K562 (cell line): ENCODE results near the gene COQ8B. TPM values are rescaled to one million over a fixed set of nuclear protein-coding genes. Genes with fewer than 3 reads are reported as not detected.

Experiments
- ATAC-seq: fragments of 200-7000 bp; cut with Tn5 transposase; 3 replicates; pipeline ENCODE4 v1.9.1; 2020; ENCODE audit warnings: moderate library complexity
- BruUV-seq: library from RNA; stranded (reverse); fragments of 400-500 nt; replicated peaks from 2 replicates; lab custom pipeline; 2021; lab: Mats Ljungman, UMichigan
- CTCF ChIA-PET: fragments of 300-600 bp; formaldehyde crosslinking; extraction: SDS; loops from one replicate; lab custom pipeline; 2021; ENCODE audit warnings: low intra/inter-chr PET ratio; lab: Yijun Ruan, JAX
- POLR2A ChIA-PET: fragments of 300-600, 350-650 bp; sonication (Branson Sonifier 250); formaldehyde crosslinking; extraction: SDS; loops from one replicate; lab custom pipeline; 2021; ENCODE audit warnings: antibody characterized with exemption, inconsistent platforms; lab: Yijun Ruan, JAX
- DNase-seq, 4 experiments: peaks; one replicate each; pipeline versions ENCODE4 v3.0.0 to v3.0.0-alpha.2; 2011 to 2018; ENCODE audit warnings: low spot score in 3 of 4, mixed read lengths in 3 of 4; ENCODE audit errors: extremely low read depth in 1 of 4
- FAIRE-seq: peaks from 2 replicates; lab custom pipeline; 2011; peaks lifted over from hg19 to GRCh38; lab: Jason Lieb, UNC
- H2AFZ ChIP-seq: 2 replicates; pipeline ENCODE4 v1.6.0; 2011; ENCODE audit warnings: low read depth, low read length, control low read depth, inconsistent platforms
- H3K27ac ChIP-seq: fragments of 200-600 bp; 3 replicates; pipeline ENCODE4 v1.8.0; 2011; ENCODE audit warnings: low read depth, mild to moderate bottlenecking, control low read depth, inconsistent platforms, low read length, moderate library complexity, mixed read lengths; ENCODE audit errors: extremely low read depth
- H3K27me3 ChIP-seq, 2 experiments: fragments of 300-600 bp in 1 of 2; 2 replicates in 1 of 2; 3 replicates in 1 of 2; pipeline versions ENCODE4 v1.6.0 to v1.8.0; 2011; ENCODE audit warnings: inconsistent platforms in 2 of 2, low read length in 2 of 2, mild to moderate bottlenecking in 1 of 2, mixed read lengths in 1 of 2, moderate library complexity in 1 of 2; ENCODE audit not compliant: control insufficient read depth in 2 of 2, insufficient read depth in 2 of 2
- H3K36me3 ChIP-seq: fragments of 300-600 bp; 3 replicates; pipeline ENCODE4 v1.8.0; 2011; ENCODE audit warnings: mild to moderate bottlenecking, low read length, inconsistent platforms; ENCODE audit not compliant: control insufficient read depth, insufficient read depth
- H3K4me1 ChIP-seq, 2 experiments: fragments of 200-600 bp in 1 of 2; replicated peaks in 1 of 2; 2 replicates in 1 of 2; 3 replicates in 1 of 2; pipeline versions ENCODE4 v1.5.1 to v1.8.0; 2011; ENCODE audit warnings: inconsistent platforms in 2 of 2, low read length in 2 of 2, mild to moderate bottlenecking in 1 of 2, mixed read lengths in 1 of 2, moderate library complexity in 1 of 2; ENCODE audit not compliant: control insufficient read depth in 2 of 2, insufficient read depth in 2 of 2
- H3K4me2 ChIP-seq: 2 replicates; pipeline ENCODE4 v1.6.1; 2011; ENCODE audit warnings: low read length, control low read depth, inconsistent platforms, mixed read lengths; ENCODE audit not compliant: insufficient read depth
- H3K4me3 ChIP-seq: fragments of 200-600 bp; sonication (generic), shearing (Covaris generic); 2 replicates; pipeline ENCODE4 v1.5.1; 2016; ENCODE audit warnings: control low read depth, inconsistent platforms
- H3K79me2 ChIP-seq: fragments of 200-600 bp; 3 replicates; pipeline ENCODE4 v1.8.0; 2011; ENCODE audit warnings: low read length, inconsistent platforms; ENCODE audit not compliant: control insufficient read depth, insufficient read depth
- H3K9ac ChIP-seq, 2 experiments: 2 replicates each; pipeline versions ENCODE4 v1.6.0 to v1.6.1; 2011; ENCODE audit warnings: low read depth in 2 of 2, low read length in 2 of 2, control low read depth in 1 of 2, inconsistent platforms in 1 of 2, mild to moderate bottlenecking in 1 of 2, mixed read lengths in 1 of 2; ENCODE audit not compliant: insufficient read depth in 1 of 2
- H3K9me1 ChIP-seq: one replicate; pipeline ENCODE4 v1.6.0; 2011; ENCODE audit warnings: inconsistent platforms, mild to moderate bottlenecking, low read length, moderate library complexity; ENCODE audit not compliant: control insufficient read depth, insufficient read depth
- H3K9me3 ChIP-seq: replicated peaks from 2 replicates; pipeline ENCODE4 v1.5.1; 2011; ENCODE audit warnings: low read depth, low read length, inconsistent platforms; ENCODE audit not compliant: control insufficient read depth, insufficient read depth
- H4K20me1 ChIP-seq: replicated peaks from 2 replicates; pipeline ENCODE4 v1.6.1; 2011; ENCODE audit warnings: low read length, inconsistent platforms, mixed read lengths; ENCODE audit not compliant: control insufficient read depth, insufficient read depth
- CBFA2T3 ChIP-seq: fragments of 450-650 bp; IDR thresholded peaks from 2 replicates; pipeline ENCODE4 v1.6.1; 2017
- CEBPG ChIP-seq, 3 experiments: fragments of 200-800 bp in 1 of 3; sonication (Bioruptor generic) in 1 of 3; sonication (generic) in 1 of 3; formaldehyde crosslinking in 1 of 3; IDR thresholded peaks in 2 of 3; conservative IDR thresholded peaks in 1 of 3; 2 replicates each; pipeline versions ENCODE4 v1.6.1 to v1.8.0; 2016 to 2022; ENCODE audit warnings: missing compliant biosample characterization in 2 of 3, missing genetic modification characterization in 2 of 3, mild to moderate bottlenecking in 1 of 3, missing genetic modification reagents in 1 of 3
- CLOCK ChIP-seq: fragments of 250-450 bp; sonication (Bioruptor Pico); IDR thresholded peaks from 2 replicates; pipeline ENCODE4 v1.4.0; 2020; ENCODE audit warnings: mild to moderate bottlenecking, moderate library complexity, borderline replicate concordance
- EGR1 ChIP-seq: fragments of 450-650 bp; conservative IDR thresholded peaks from 2 replicates; pipeline ENCODE4 v1.6.1; 2017; ENCODE audit warnings: mild to moderate bottlenecking
- GTF2E2 ChIP-seq: fragments of 200-800 bp; sonication (Bioruptor generic); IDR thresholded peaks from 2 replicates; pipeline ENCODE4 v1.6.1; 2016; ENCODE audit warnings: missing genetic modification characterization, missing compliant biosample characterization
- KLF16 ChIP-seq: IDR thresholded peaks from 2 replicates; pipeline ENCODE4 v1.6.1; 2016; ENCODE audit warnings: antibody characterized with exemption
- NCOA2 ChIP-seq, 2 experiments: fragments of 450-650 bp; IDR thresholded peaks; 2 replicates each; pipeline ENCODE4 v1.6.1; 2018; ENCODE audit warnings: mild to moderate bottlenecking in 2 of 2, moderate library complexity in 1 of 2; ENCODE audit not compliant: partially characterized antibody in 2 of 2
- POLR3A ChIP-seq: IDR thresholded peaks from 2 replicates; pipeline ENCODE4 v1.6.1; 2011; ENCODE audit warnings: borderline replicate concordance, mild to moderate bottlenecking, moderate library complexity; ENCODE audit not compliant: insufficient read length, insufficient read depth; ENCODE audit errors: extremely low read depth
- SAFB2 ChIP-seq: fragments of 200-400 bp; formaldehyde crosslinking; IDR thresholded peaks from 2 replicates; pipeline ENCODE4 v1.6.1; 2018; ENCODE audit warnings: borderline replicate concordance, low read length, low read depth, moderate library complexity; ENCODE audit not compliant: severe bottlenecking
- SMARCA5 ChIP-seq: fragments of 450-650 bp; IDR thresholded peaks from 2 replicates; pipeline ENCODE4 v1.6.1; 2016
- U2AF2 ChIP-seq: fragments of 200-400 bp; formaldehyde crosslinking; optimal IDR thresholded peaks from 2 replicates; pipeline ENCODE3; 2017; ENCODE audit warnings: low read depth, mild to moderate bottlenecking, low read length
- XRCC5 ChIP-seq: fragments of 200-400 bp; formaldehyde crosslinking; IDR thresholded peaks from 2 replicates; pipeline ENCODE4 v1.6.1; 2017; ENCODE audit warnings: low read depth, mild to moderate bottlenecking, low read length
- ZNF3 ChIP-seq: fragments of 250-450 bp; sonication (Bioruptor Pico); IDR thresholded peaks from 2 replicates; pipeline ENCODE4 v1.5.0; 2021; ENCODE audit warnings: mild to moderate bottlenecking, moderate library complexity
- ZNF766 ChIP-seq: fragments of 200-800 bp; sonication (Bioruptor generic); conservative IDR thresholded peaks from 2 replicates; pipeline ENCODE4 v1.6.1; 2016; ENCODE audit warnings: missing genetic modification characterization, missing compliant biosample characterization
- ZNF778 ChIP-seq: fragments of 450-650 bp; formaldehyde crosslinking; IDR thresholded peaks from 2 replicates; pipeline ENCODE4 v1.4.0; 2020; ENCODE audit warnings: mild to moderate bottlenecking, moderate library complexity
- WGBS: fragments of 100-300 bp; shearing (Covaris generic); methylation state at CpG from one replicate; pipeline ENCODE4 v1.1.6; 2016; ENCODE audit warnings: low coverage, mixed read lengths; ENCODE audit not compliant: insufficient coverage; ENCODE audit errors: missing lambda C conversion rate; 5-methylcytosine and 5-hydroxymethylcytosine counted together
- in situ Hi-C: fragments of 300-500 bp; cut with MboI; formaldehyde crosslinking; loops from 4 replicates; pipeline ENCODE4 v1.15.0; 2018; ENCODE audit warnings: inconsistent platforms, mixed read lengths
- intact Hi-C: fragments of 100-400 bp; cut with micrococcal nuclease; formaldehyde crosslinking; loops from 2 replicates; pipeline ENCODE4 v1.14.2; 2022
- polyA plus RNA-seq, 8 experiments: library from polyadenylated mRNA; depleted of rRNA in 4 of 8; stranded (reverse) in 5 of 8; unstranded in 3 of 8; fragments of >200 nt; fragmentation: Nextera tagmentation in 2 of 8; fragmentation: Illumina TruSeq in 1 of 8; extraction: Ambion mirVana in 2 of 8; extraction: Trizol in 1 of 8; gene quantifications; 2 replicates each; pipeline versions ENCODE4 v1.2.1 to v1.2.3, GENCODE V29; 2011 to 2014; ENCODE audit warnings: inconsistent platforms in 1 of 8, missing spikeins in 1 of 8
- total RNA-seq, 7 experiments: library from RNA; depleted of rRNA in 6 of 7; stranded (reverse); fragments of >200 nt in 6 of 7; fragmentation: Illumina TruSeq in 2 of 7; extraction: Trizol in 2 of 7; gene quantifications; 2 replicates each; pipeline versions ENCODE4 v1.2.1 to v1.2.3, GENCODE V29; 2011 to 2021; ENCODE audit warnings: low replicate concordance in 1 of 7
- TF ChIP-seq, protein P1 (sequence below), 2 experiments: fragments of 450-650 bp in 1 of 2; IDR thresholded peaks; 2 replicates each; pipeline ENCODE4 v1.6.1; 2011 to 2017; ENCODE audit warnings: low read depth in 2 of 2, antibody characterized with exemption in 1 of 2, borderline replicate concordance in 1 of 2, low read length in 1 of 2, mild to moderate bottlenecking in 1 of 2, mixed read lengths in 1 of 2; ENCODE audit not compliant: control insufficient read depth in 1 of 2

COQ8B gene
- total and polyA plus RNA-seq, 9 of the 15 experiments (the other 6 are each of a cell fraction or from before 2014, with no cell fraction given) = 0.41 to 32.3 (median 12.9) TPM

DNA sequence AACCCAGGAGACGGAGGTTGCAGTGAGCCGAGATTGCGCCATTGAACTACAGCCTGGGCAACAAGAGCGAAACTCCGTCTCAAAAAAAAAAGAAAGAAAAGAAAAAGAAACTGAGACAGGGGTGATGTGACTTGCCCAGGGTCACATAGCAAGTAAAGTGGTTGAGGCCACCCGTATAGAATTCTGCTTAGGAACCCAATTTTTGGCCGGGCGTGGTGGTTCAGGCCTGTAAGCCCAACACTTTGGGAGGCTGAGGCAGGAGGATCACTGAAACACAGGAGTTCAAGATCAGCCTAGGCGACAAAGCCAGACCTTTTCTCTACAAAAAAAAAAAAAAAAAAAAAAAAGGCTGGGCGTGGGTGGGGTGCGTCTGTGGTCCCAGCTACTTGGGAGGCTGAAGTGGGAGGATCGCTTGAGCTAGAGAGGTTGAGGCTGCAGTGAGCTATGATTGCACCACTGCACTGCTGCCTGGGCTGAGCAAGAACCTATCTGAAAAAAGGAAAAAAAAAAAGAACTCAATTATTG, 35.6 kb upstream of the COQ8B start:
- H3K27ac ChIP-seq = peak overlapping the region; percentile 98; the same call in 2 of the 3 replicates
- peak overlapping the region; percentile 59 for H3K4me3 ChIP-seq
- in situ Hi-C loops (no loop called here), intact Hi-C loops (no loop called here)
- H3K4me1 ChIP-seq = peaks cover 35 to 45% of the 10 kb centered on the region in 2 experiments
- WGBS = 0% methylated on average over 7 of the region's 12 CpGs
- no peak overlapping the region for H2AFZ ChIP-seq
- no peaks in the 10 kb centered on the region for H3K27me3 ChIP-seq
- ATAC-seq = no peak
- H3K4me2 ChIP-seq = peak overlapping the region; percentile 100
- H3K9me3 ChIP-seq = no peaks in the 10 kb centered on the region
- H3K36me3 ChIP-seq = peaks cover 53% of the 10 kb centered on the region
- peaks cover 32% of the 10 kb centered on the region for H4K20me1 ChIP-seq
- no peak for FAIRE-seq
- peaks cover 3% of the 10 kb centered on the region for H3K9me1 ChIP-seq
- no TSS peak for BruUV-seq
- peaks cover 88% of the 10 kb centered on the region for H3K79me2 ChIP-seq
- ChIA-PET POLR2A (interaction anchor here (0.5 to 1.7 kb wide), 8 partner anchors 9 to 1241 kb away, joined by 3 to 9 read pairs (median 3); partner anchors contain the start of gene ATP1A3), CTCF (interaction anchor here (0.7 kb wide), 1 partner anchor 452 kb away, joined by 3 read pairs; no protein-coding TSS in a partner anchor)
- H3K9ac ChIP-seq = peak overlapping the region; percentile 94 to 99
- peak in 1 of 4 experiments; percentile 40 for DNase-seq
- 0 out of 2 replicates have a peak, but pooled peaks have one; percentile 13 for TF ChIP-seq ZNF3
- no peak for TF ChIP-seq ZNF778 (CRISPR knock-in tag)
- TF ChIP-seq ZNF766 (CRISPR knock-in tag) = 0 out of 2 replicates have a peak, but pooled peaks have one; percentile 43
- TF ChIP-seq CLOCK = no peak
- TF ChIP-seq GTF2E2 (tag) = 0 out of 2 replicates have a peak, but pooled peaks have one; percentile 11
- TF ChIP-seq SAFB2 = no peak
- peak; percentile 84 for TF ChIP-seq EGR1
- no peak for TF ChIP-seq NCOA2 (IDR thresholded peaks at IDR 0.05; ENCODE audit: partially characterized antibody in 2 of 2)
- no peak for TF ChIP-seq KLF16
- TF ChIP-seq CEBPG (CRISPR knock-in tag; IDR thresholded peaks at IDR 0.05) = no peak
- peak; percentile 14 to 43; a peak in 1 of 4 replicates for TF ChIP-seq CEBPG (tag; conservative IDR thresholded peaks at IDR 0.05 in 1 of 2, IDR thresholded peaks at IDR 0.05 in 1 of 2)
- no peak for TF ChIP-seq U2AF2
- no peak for TF ChIP-seq POLR3A
- TF ChIP-seq, protein P1, sequence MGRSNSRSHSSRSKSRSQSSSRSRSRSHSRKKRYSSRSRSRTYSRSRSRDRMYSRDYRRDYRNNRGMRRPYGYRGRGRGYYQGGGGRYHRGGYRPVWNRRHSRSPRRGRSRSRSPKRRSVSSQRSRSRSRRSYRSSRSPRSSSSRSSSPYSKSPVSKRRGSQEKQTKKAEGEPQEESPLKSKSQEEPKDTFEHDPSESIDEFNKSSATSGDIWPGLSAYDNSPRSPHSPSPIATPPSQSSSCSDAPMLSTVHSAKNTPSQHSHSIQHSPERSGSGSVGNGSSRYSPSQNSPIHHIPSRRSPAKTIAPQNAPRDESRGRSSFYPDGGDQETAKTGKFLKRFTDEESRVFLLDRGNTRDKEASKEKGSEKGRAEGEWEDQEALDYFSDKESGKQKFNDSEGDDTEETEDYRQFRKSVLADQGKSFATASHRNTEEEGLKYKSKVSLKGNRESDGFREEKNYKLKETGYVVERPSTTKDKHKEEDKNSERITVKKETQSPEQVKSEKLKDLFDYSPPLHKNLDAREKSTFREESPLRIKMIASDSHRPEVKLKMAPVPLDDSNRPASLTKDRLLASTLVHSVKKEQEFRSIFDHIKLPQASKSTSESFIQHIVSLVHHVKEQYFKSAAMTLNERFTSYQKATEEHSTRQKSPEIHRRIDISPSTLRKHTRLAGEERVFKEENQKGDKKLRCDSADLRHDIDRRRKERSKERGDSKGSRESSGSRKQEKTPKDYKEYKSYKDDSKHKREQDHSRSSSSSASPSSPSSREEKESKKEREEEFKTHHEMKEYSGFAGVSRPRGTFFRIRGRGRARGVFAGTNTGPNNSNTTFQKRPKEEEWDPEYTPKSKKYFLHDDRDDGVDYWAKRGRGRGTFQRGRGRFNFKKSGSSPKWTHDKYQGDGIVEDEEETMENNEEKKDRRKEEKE (IDR thresholded peaks at IDR 0.05; ENCODE audit: borderline replicate concordance in 1 of 2, control insufficient read depth in 1 of 2, low read depth in 2 of 2, low read length in 1 of 2) = 0 out of 4 replicates have a peak, but pooled peaks of 1 of the 2 experiments have one; percentile 42
- TF ChIP-seq SMARCA5 = 0 out of 2 replicates have a peak, but pooled peaks have one; percentile 49
- 0 out of 2 replicates have a peak, but pooled peaks have one; percentile 8 for TF ChIP-seq XRCC5
- no peak for TF ChIP-seq CBFA2T3
